Vagina (tissue), 2 donors: Measurements from ENCODE around the gene CAMKMT. TPM values are rescaled to one million over a fixed set of nuclear protein-coding genes. Genes with fewer than 3 reads are reported as not detected.

ENCODE experiments used
- DNase-seq, 2 donors: peaks; one replicate each; pipeline ENCODE4 v3.0.0-alpha.2; 2017; ENCODE audit errors: extremely low spot score in 2 of 2
- H3K27ac ChIP-seq: fragments of 200-600 bp; sonication (generic); one replicate; pipeline ENCODE4 v1.5.1; 2019
- H3K27me3 ChIP-seq: fragments of 200-600 bp; sonication (generic); one replicate; pipeline ENCODE4 v1.5.1; 2019
- H3K36me3 ChIP-seq, 2 donors: fragments of 200-600 bp; sonication (generic); one replicate each; pipeline ENCODE4 v1.5.1; 2017 to 2019
- H3K4me1 ChIP-seq: fragments of 200-600 bp; sonication (generic); one replicate; pipeline ENCODE4 v1.5.1; 2019
- H3K4me3 ChIP-seq, 2 donors: fragments of 200-600 bp; sonication (generic); 1 replicate in 1 of 2; 2 replicates in 1 of 2; pipeline ENCODE4 v1.5.1; 2016 to 2019
- H3K9me3 ChIP-seq: fragments of 200-600 bp; sonication (generic); one replicate; pipeline ENCODE4 v1.5.1; 2019
- POLR2A ChIP-seq, 2 donors: fragments of 450-650 bp; IDR thresholded peaks; one replicate each; pipeline ENCODE4 v1.6.1; 2017; ENCODE audit warnings: antibody characterized with exemption in 2 of 2, mild to moderate bottlenecking in 2 of 2, moderate library complexity in 2 of 2
- POLR2AphosphoS5 ChIP-seq, 2 donors: sonication (generic); formaldehyde crosslinking; IDR thresholded peaks; one replicate each; pipeline ENCODE4 v1.9.0; 2017; ENCODE audit warnings: antibody characterized with exemption in 2 of 2, mild to moderate bottlenecking in 2 of 2, low read depth in 1 of 2; ENCODE audit not compliant: insufficient read depth in 1 of 2
- intact Hi-C: fragments of 100-400 bp; cut with DNase I; formaldehyde crosslinking; loops from one replicate; pipeline ENCODE4 v1.15.1; 2023
- total RNA-seq: library from RNA; depleted of rRNA; stranded (reverse); fragments of >200 nt; gene quantifications from one replicate; pipeline ENCODE4 v1.2.3, GENCODE V29; 2016
- TF ChIP-seq, protein P1 (sequence below), 3 experiments: fragments of 450-650 bp in 2 of 3; fragments of 200-600 bp in 1 of 3; sonication (generic) in 1 of 3; IDR thresholded peaks; one replicate each; pipeline ENCODE4 v1.5.1; 2017 to 2019; ENCODE audit warnings: antibody characterized with exemption in 3 of 3, mild to moderate bottlenecking in 2 of 3, moderate library complexity in 2 of 3

Gene CAMKMT
- total RNA-seq, 1 donor from 2014 or later: 21.1 TPM

DNA sequence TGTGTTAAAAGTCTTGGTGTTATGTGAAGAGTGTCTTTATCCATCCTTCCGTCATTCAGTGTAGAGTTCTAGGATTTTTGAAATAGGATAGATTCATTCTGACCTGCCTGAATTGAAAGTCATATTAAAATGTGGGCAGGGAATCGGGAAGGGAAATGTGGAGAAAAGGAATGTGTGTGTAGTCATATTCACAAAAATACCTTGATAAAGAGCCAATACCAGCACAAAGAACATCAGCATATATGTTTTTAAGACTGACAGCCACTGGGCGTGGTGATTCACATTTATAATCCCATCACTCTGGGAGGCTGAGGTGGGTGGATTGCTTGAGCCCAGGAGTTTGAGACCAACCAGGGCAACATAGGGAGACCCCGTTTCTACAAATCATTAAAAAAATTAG lies 188.1 kb downstream of the CAMKMT start:
- Histone ChIP-seq H3K27ac (no peak overlapping the region), H3K4me1 (peaks cover 15% of the 10 kb centered on the region), H3K4me3 (no peak overlapping the region), H3K36me3 (no peaks in the 10 kb centered on the region), H3K9me3 (no peaks in the 10 kb centered on the region), H3K27me3 (no peaks in the 10 kb centered on the region)
- no peak for DNase-seq
- intact Hi-C loops: no loop called here
- TF ChIP-seq POLR2A (IDR thresholded peaks at IDR 0.05) (no peak), POLR2AphosphoS5 (IDR thresholded peaks at IDR 0.05; ENCODE audit: insufficient read depth in 1 of 2, low read depth in 1 of 2) (no peak)
- TF ChIP-seq, protein P1, sequence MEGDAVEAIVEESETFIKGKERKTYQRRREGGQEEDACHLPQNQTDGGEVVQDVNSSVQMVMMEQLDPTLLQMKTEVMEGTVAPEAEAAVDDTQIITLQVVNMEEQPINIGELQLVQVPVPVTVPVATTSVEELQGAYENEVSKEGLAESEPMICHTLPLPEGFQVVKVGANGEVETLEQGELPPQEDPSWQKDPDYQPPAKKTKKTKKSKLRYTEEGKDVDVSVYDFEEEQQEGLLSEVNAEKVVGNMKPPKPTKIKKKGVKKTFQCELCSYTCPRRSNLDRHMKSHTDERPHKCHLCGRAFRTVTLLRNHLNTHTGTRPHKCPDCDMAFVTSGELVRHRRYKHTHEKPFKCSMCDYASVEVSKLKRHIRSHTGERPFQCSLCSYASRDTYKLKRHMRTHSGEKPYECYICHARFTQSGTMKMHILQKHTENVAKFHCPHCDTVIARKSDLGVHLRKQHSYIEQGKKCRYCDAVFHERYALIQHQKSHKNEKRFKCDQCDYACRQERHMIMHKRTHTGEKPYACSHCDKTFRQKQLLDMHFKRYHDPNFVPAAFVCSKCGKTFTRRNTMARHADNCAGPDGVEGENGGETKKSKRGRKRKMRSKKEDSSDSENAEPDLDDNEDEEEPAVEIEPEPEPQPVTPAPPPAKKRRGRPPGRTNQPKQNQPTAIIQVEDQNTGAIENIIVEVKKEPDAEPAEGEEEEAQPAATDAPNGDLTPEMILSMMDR (IDR thresholded peaks at IDR 0.05): no peak

DNA sequence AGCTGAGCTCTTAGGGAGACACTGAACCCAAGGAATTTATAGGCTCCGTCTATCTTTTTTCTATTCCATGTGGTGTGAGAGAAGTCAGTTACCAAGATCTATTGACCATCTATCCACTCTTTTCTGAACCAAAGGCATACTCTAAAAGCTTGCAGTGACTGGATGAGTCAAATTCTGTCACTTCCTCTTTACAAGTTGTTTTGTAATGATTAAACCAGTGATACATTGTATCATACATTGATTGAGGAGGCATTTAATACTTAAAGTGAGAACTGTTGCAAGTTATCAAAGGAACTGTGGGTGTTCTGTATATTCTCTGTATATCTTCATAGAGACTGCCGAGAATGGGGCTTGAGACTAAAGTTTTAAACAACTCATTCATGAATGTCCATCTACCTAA lies 188.8 kb downstream of the CAMKMT start:
- H3K9me3 ChIP-seq: no peaks in the 10 kb centered on the region
- H3K36me3 ChIP-seq: no peaks in the 10 kb centered on the region
- intact Hi-C loops: no loop called here
- no peak for DNase-seq
- no peak overlapping the region for H3K27ac ChIP-seq
- TF ChIP-seq POLR2AphosphoS5 (IDR thresholded peaks at IDR 0.05; ENCODE audit: insufficient read depth in 1 of 2, low read depth in 1 of 2): no peak
- TF ChIP-seq POLR2A (IDR thresholded peaks at IDR 0.05): no peak
- TF ChIP-seq, protein P1 (IDR thresholded peaks at IDR 0.05): no peak
- H3K4me1 ChIP-seq: peaks cover 15% of the 10 kb centered on the region
- no peaks in the 10 kb centered on the region for H3K27me3 ChIP-seq
- H3K4me3 ChIP-seq: no peak overlapping the region

DNA sequence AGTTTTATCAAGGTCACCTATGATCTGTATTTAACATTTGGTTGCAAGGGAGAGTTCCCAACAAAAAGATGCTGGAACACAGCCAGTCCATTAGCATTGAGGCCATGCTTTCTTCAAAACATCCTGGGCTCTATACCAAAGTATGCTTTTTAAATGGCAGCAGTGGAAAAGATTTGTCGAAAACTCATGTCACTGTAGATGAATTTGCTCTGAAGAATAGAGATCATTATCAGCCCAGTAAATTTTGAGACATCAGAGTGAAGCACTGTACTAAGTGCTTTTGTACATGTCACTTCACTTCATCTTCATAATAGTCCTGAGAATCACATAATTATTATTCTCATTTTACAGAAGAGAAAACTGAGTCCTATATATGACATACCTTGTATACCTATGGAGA lies 189.8 kb downstream of the CAMKMT start:
- H3K27ac ChIP-seq: no peak overlapping the region
- TF ChIP-seq, protein P1 (IDR thresholded peaks at IDR 0.05): no peak
- no peak for TF ChIP-seq POLR2AphosphoS5 (IDR thresholded peaks at IDR 0.05; ENCODE audit: insufficient read depth in 1 of 2, low read depth in 1 of 2)
- no peak for TF ChIP-seq POLR2A (IDR thresholded peaks at IDR 0.05)
- H3K27me3 ChIP-seq: no peaks in the 10 kb centered on the region
- no peak overlapping the region for H3K4me3 ChIP-seq
- no peaks in the 10 kb centered on the region for H3K36me3 ChIP-seq
- no peak for DNase-seq
- intact Hi-C loops: no loop called here
- H3K4me1 ChIP-seq: peaks cover 15% of the 10 kb centered on the region
- H3K9me3 ChIP-seq: no peaks in the 10 kb centered on the region

DNA sequence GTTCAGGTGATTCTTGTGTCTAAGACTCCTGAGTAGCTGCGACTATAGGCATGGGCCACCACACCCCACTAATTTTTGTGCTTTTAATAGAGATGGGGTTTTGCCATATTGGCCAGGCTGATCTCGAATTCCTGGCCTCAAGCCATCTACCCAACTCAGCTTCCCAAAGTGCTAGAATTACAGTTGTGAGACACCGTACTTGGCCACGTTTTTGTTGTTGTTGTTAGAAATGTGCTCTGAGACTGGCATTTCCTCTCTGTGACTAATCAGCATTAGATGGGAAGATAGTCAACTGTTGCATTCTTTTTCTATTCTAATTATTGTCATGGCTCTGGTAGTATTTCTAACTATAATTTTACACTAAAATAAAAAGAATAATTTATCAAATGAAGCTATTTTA lies 191.7 kb downstream of the CAMKMT start:
- no peaks in the 10 kb centered on the region for H3K36me3 ChIP-seq
- H3K27me3 ChIP-seq: no peaks in the 10 kb centered on the region
- no peaks in the 10 kb centered on the region for H3K9me3 ChIP-seq
- H3K4me1 ChIP-seq: peaks cover 12% of the 10 kb centered on the region
- intact Hi-C loops: no loop called here
- H3K27ac ChIP-seq: no peak overlapping the region
- DNase-seq: no peak
- TF ChIP-seq POLR2A (IDR thresholded peaks at IDR 0.05): no peak
- TF ChIP-seq, protein P1 (IDR thresholded peaks at IDR 0.05): no peak
- no peak overlapping the region for H3K4me3 ChIP-seq

DNA sequence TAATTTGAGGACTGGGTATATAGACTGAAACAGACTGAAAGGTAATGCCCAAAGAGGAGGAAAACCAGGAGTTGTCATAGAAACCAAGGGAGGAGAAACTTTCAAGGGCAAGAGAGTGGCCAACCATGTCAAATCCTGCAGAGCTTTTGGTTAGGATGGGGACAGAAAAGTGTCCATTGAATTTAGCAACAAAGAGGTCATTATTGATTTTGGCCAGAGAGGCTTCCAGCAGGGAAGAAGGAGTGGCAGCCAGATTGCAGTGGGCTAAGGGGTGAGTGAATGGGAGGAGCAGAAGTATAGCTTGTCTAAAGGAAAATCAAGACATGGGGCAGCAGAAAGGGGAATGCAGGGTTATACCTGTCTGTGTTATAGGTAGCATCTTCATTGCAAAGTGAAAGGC lies 194.0 kb downstream of the CAMKMT start:
- Histone ChIP-seq H3K4me1 (peaks cover 4% of the 10 kb centered on the region), H3K27me3 (no peaks in the 10 kb centered on the region), H3K27ac (no peak overlapping the region), H3K36me3 (no peaks in the 10 kb centered on the region), H3K4me3 (no peak overlapping the region), H3K9me3 (no peaks in the 10 kb centered on the region)
- intact Hi-C loops: no loop called here
- DNase-seq: no peak
- TF ChIP-seq POLR2AphosphoS5 (IDR thresholded peaks at IDR 0.05; ENCODE audit: insufficient read depth in 1 of 2, low read depth in 1 of 2): no peak
- TF ChIP-seq, protein P1 (IDR thresholded peaks at IDR 0.05): no peak
- no peak for TF ChIP-seq POLR2A (IDR thresholded peaks at IDR 0.05)
